Esophagus squamous epithelium (tissue), 5 donors: Measurements from ENCODE around the gene GLRX5. TPM values are rescaled to one million over a fixed set of nuclear protein-coding genes. Genes with fewer than 3 reads are reported as not detected.

Source experiments
- DNase-seq: peaks from one replicate; lab custom pipeline; 2025; lab: John Stamatoyannopoulos, UW
- H3K27ac ChIP-seq, 4 donors: fragments of 200-600 bp; sonication (generic); one replicate each; pipeline ENCODE4 v1.5.1; 2016 to 2019; ENCODE audit warnings: mild to moderate bottlenecking in 1 of 4
- H3K27me3 ChIP-seq, 4 donors: fragments of 200-600 bp; sonication (generic); 1 replicate in 3 of 4; 2 replicates in 1 of 4; pipeline versions ENCODE4 v1.5.1 to v1.6.0; 2017 to 2021; ENCODE audit warnings: antibody characterized with exemption in 1 of 4
- H3K36me3 ChIP-seq, 3 donors: fragments of 200-600 bp; sonication (generic); one replicate each; pipeline ENCODE4 v1.5.1; 2016 to 2019
- H3K4me1 ChIP-seq, 3 donors: fragments of 200-600 bp; sonication (generic); one replicate each; pipeline ENCODE4 v1.5.1; 2017 to 2019
- H3K4me3 ChIP-seq, 4 donors: fragments of 200-600 bp; sonication (generic); 1 replicate in 3 of 4; 2 replicates in 1 of 4; pipeline ENCODE4 v1.5.1; 2016 to 2019; ENCODE audit warnings: mild to moderate bottlenecking in 2 of 4, moderate library complexity in 1 of 4
- H3K9me3 ChIP-seq, 3 donors: fragments of 200-600 bp; sonication (generic); one replicate each; pipeline ENCODE4 v1.5.1; 2016 to 2019
- POLR2A ChIP-seq, 4 donors: fragments of 450-650 bp; IDR thresholded peaks; one replicate each; pipeline ENCODE4 v1.6.1; 2017; ENCODE audit warnings: antibody characterized with exemption in 4 of 4, mild to moderate bottlenecking in 4 of 4, moderate library complexity in 3 of 4
- WGBS, 2 donors: methylation state at CpG; one replicate each; pipeline ENCODE4 v1.1.5; 2018; 5-methylcytosine and 5-hydroxymethylcytosine counted together
- intact Hi-C: fragments of 100-400 bp; cut with DNase I; formaldehyde crosslinking; loops from one replicate; pipeline ENCODE4 v1.15.0; 2022
- total RNA-seq, 4 donors: library from RNA; depleted of rRNA; stranded (reverse); fragments of >200 nt; gene quantifications; one replicate each; pipeline ENCODE4 v1.1.0, GENCODE V29; 2016
- TF ChIP-seq, protein P1 (sequence below), 6 experiments: fragments of 450-650 bp in 4 of 6; fragments of 200-600 bp in 2 of 6; sonication (generic) in 2 of 6; IDR thresholded peaks; one replicate each; pipeline ENCODE4 v1.5.1; 2016 to 2019; ENCODE audit warnings: antibody characterized with exemption in 6 of 6, mild to moderate bottlenecking in 4 of 6, moderate library complexity in 4 of 6
- donor health status: DM: yes; HTN: yes; CAD: no.

The GLRX5 gene
- total RNA-seq, 4 donors from 2014 or later, result 14.4 to 40.1 (median 32.6) TPM

DNA sequence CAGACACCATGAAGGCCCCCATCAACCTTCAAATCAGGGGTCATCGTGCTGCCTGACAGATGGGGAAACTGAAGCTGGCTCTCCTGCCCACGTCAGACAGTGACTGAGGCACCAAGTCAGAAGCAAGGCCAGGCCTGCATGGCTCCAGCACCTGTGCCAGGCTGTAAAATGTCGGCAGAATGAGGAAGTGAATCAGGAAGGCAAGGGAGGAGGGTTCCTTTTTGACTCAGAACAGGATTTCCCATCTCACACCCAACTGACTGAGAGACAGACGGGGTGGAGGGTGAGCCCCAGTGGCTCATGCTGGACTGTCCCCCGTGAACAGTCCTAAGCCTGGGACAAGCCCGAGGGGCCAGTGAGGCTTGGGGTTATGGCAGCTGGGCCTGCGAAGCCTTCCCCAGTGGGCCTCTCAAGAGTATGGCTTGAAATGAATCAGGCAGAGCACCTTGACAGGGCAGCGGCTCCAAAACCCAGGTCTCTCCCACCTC lies 39.3 kb upstream of the GLRX5 start:
- Histone ChIP-seq H3K36me3 (no peaks in the 10 kb centered on the region), H3K9me3 (no peaks in the 10 kb centered on the region), H3K4me1 (peaks cover 15 to 76% (median 50%) of the 10 kb centered on the region in 3 donors), H3K27ac (peak overlapping the region in 3 of 4 donors; percentile 19 to 83 (median 56)), H3K27me3 (peaks cover 0 to 6% (median 0%) of the 10 kb centered on the region in 4 donors), H3K4me3 (peak overlapping the region in 1 of 4 donors; percentile 5)
- no peak for DNase-seq
- WGBS, 2 donors, result 55 to 100% methylated on average over 1 to 6 of the region's 8 CpGs
- intact Hi-C loops, result no loop called here
- TF ChIP-seq, protein P1, sequence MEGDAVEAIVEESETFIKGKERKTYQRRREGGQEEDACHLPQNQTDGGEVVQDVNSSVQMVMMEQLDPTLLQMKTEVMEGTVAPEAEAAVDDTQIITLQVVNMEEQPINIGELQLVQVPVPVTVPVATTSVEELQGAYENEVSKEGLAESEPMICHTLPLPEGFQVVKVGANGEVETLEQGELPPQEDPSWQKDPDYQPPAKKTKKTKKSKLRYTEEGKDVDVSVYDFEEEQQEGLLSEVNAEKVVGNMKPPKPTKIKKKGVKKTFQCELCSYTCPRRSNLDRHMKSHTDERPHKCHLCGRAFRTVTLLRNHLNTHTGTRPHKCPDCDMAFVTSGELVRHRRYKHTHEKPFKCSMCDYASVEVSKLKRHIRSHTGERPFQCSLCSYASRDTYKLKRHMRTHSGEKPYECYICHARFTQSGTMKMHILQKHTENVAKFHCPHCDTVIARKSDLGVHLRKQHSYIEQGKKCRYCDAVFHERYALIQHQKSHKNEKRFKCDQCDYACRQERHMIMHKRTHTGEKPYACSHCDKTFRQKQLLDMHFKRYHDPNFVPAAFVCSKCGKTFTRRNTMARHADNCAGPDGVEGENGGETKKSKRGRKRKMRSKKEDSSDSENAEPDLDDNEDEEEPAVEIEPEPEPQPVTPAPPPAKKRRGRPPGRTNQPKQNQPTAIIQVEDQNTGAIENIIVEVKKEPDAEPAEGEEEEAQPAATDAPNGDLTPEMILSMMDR (IDR thresholded peaks at IDR 0.05), result no peak
- no peak for TF ChIP-seq POLR2A (IDR thresholded peaks at IDR 0.05)

DNA sequence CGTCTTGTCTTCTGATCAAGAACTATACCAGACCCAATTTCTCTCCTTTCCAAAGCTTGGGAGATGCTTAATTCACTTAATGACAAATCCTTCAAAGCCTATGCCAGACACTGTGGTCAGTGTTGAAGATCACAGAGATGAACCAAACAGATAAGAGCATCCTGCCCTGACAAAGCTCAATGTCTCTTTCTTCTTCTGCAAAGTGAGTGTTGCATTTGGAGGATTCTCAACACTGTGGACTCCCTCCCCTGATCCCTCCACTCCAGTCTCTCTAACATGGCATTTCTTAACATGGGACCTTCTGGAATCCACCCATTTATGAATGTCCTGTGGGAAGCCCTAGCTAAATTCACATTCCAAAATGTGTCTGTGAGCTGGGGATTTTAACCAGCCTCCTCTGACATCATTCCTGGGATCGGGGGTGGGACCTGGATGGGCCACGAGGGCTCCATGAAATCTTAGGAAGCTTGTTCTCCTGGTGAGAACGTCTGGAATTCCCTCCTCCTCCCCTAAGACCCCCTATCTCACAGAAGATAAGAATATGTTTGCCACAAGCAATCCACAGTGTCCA lies 38.7 kb upstream of the GLRX5 start:
- TF ChIP-seq, protein P1 (IDR thresholded peaks at IDR 0.05), result no peak
- TF ChIP-seq POLR2A (IDR thresholded peaks at IDR 0.05), result no peak
- intact Hi-C loops, result no loop called here
- H3K4me3 ChIP-seq, result no peak overlapping the region
- DNase-seq, result no peak
- WGBS, 2 donors, result 35 to 36% methylated on average over 3 to 4 of the region's 4 CpGs
- H3K36me3 ChIP-seq, result no peaks in the 10 kb centered on the region
- H3K9me3 ChIP-seq, result no peaks in the 10 kb centered on the region
- H3K27me3 ChIP-seq, result peaks cover 0 to 6% (median 0%) of the 10 kb centered on the region in 4 donors
- H3K4me1 ChIP-seq, result peaks cover 15 to 76% (median 44%) of the 10 kb centered on the region in 3 donors
- H3K27ac ChIP-seq, result peak overlapping the region in 3 of 4 donors; percentile 11 to 83 (median 56)

DNA sequence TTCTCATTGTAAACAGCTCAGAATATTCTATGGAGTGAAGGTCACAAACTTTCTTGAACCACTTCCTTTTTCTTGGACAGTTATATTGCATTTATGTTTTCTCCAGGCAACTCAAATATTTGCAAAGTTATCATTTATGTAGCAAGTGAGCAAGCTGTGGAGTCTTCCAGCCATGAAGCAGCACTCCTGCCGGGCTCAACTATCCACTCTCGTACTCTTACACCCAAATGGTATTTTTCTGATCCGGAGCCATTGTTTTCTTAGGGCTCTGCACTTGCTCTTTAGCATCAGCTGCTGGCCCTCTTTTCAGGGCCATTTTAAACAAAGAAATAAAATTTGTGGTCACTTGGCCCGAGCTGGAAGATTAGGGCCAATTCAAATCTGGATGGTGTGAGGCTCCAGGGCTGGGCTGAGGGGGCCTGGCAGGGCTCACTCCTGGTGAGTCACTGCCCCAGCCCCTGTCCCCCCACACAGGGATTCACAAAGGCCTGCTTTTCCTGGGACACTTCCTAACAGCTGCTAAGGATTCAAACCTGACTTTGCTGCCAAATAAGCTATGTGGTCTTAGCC lies 38.1 kb upstream of the GLRX5 start:
- H3K4me1 ChIP-seq, result peaks cover 15 to 77% (median 49%) of the 10 kb centered on the region in 3 donors
- peak overlapping the region in 3 of 4 donors; percentile 11 to 83 (median 56) for H3K27ac ChIP-seq
- intact Hi-C loops, result no loop called here
- WGBS, 2 donors, result 22 to 45% methylated on average over 3 of the region's 4 CpGs
- H3K27me3 ChIP-seq, result peaks cover 0 to 6% (median 0%) of the 10 kb centered on the region in 4 donors
- no peak overlapping the region for H3K4me3 ChIP-seq
- DNase-seq, result no peak
- TF ChIP-seq, protein P1 (IDR thresholded peaks at IDR 0.05), result no peak
- TF ChIP-seq POLR2A (IDR thresholded peaks at IDR 0.05), result no peak
- no peaks in the 10 kb centered on the region for H3K36me3 ChIP-seq
- H3K9me3 ChIP-seq, result no peaks in the 10 kb centered on the region

DNA sequence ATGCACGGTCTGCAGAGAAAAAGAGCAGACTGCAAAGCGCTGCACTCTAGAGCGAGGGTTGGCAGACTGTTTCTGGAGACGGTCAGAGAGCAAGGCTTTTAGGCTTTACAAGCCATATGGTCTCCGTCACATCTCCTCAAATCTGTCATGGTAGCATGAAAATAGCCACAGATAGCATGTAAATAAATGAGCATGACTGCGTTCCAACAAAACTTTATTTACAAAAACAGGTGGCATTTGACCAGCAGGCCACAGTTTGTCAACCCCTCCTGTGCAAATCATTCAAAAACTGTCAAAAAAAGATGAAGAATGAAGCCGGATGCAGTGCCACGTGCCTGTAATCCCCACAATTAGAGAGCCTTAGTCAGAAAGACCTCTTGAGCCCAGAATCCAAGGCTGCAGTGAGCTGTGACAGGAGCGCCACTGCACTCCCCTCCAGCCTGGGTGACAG lies 37.3 kb upstream of the GLRX5 start:
- Histone ChIP-seq H3K36me3 (no peaks in the 10 kb centered on the region), H3K9me3 (no peaks in the 10 kb centered on the region), H3K4me1 (peaks cover 15 to 85% (median 49%) of the 10 kb centered on the region in 3 donors), H3K27me3 (peaks cover 0 to 6% (median 0%) of the 10 kb centered on the region in 4 donors), H3K27ac (peak overlapping the region in 1 of 4 donors; percentile 14), H3K4me3 (no peak overlapping the region)
- no peak for DNase-seq
- WGBS, 2 donors, result 54 to 68% methylated on average over 9 of the region's 9 CpGs
- no peak for TF ChIP-seq POLR2A (IDR thresholded peaks at IDR 0.05)
- TF ChIP-seq, protein P1 (IDR thresholded peaks at IDR 0.05), result no peak
- intact Hi-C loops, result no loop called here
